Measurements from ENCODE around the gene PHGDH. TPM values are rescaled to one million over a fixed set of nuclear protein-coding genes. Genes with fewer than 3 reads are reported as not detected.

PHGDH gene
- total and polyA plus RNA-seq, 2 donors (not counting 3 experiments of a cell fraction or from before 2014, with no cell fraction given) = 37.9 to 120 TPM

GRCh38 chr1:119732465-119733168, 20.9 kb downstream of the PHGDH start:
- intact Hi-C loops (cut with micrococcal nuclease) (no loop called here), dilution Hi-C loops (cut with MboI; ENCODE audit: extremely low pct_ligation_motif_present, low sequenced_read_pairs) (no loop called here)
- H3K27ac ChIP-seq (ENCODE audit: insufficient read depth, low read depth, low read length) = no peak overlapping the region
- H3K79me2 ChIP-seq (ENCODE audit: control insufficient read depth, insufficient read depth, low read length) = no peaks in the 10 kb centered on the region
- H3K9ac ChIP-seq (replicated peaks; ENCODE audit: extremely low read depth, insufficient read depth, low read length) = no peak overlapping the region
- no peak for DNase-seq (ENCODE audit: low read depth, low spot score)
- H4K20me1 ChIP-seq (replicated peaks; ENCODE audit: control insufficient read depth, extremely low read depth, insufficient read depth, low read length) = no peaks in the 10 kb centered on the region
- no peak overlapping the region for H3K4me3 ChIP-seq (replicated peaks in 1 of 3; ENCODE audit: insufficient read depth in 1 of 3, low read depth in 1 of 3, low read length in 3 of 3)
- no peak for TF ChIP-seq EZH2 (IDR thresholded peaks at IDR 0.05; ENCODE audit: borderline replicate concordance, low read depth, low read length, severe bottlenecking)
- TF ChIP-seq, protein P1, sequence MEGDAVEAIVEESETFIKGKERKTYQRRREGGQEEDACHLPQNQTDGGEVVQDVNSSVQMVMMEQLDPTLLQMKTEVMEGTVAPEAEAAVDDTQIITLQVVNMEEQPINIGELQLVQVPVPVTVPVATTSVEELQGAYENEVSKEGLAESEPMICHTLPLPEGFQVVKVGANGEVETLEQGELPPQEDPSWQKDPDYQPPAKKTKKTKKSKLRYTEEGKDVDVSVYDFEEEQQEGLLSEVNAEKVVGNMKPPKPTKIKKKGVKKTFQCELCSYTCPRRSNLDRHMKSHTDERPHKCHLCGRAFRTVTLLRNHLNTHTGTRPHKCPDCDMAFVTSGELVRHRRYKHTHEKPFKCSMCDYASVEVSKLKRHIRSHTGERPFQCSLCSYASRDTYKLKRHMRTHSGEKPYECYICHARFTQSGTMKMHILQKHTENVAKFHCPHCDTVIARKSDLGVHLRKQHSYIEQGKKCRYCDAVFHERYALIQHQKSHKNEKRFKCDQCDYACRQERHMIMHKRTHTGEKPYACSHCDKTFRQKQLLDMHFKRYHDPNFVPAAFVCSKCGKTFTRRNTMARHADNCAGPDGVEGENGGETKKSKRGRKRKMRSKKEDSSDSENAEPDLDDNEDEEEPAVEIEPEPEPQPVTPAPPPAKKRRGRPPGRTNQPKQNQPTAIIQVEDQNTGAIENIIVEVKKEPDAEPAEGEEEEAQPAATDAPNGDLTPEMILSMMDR (IDR thresholded peaks at IDR 0.05; ENCODE audit: extremely low read depth in 1 of 2, insufficient read depth in 1 of 2, low read depth in 1 of 2, low read length in 2 of 2) = no peak
- TF ChIP-seq FOS (IDR thresholded peaks at IDR 0.05; ENCODE audit: borderline replicate concordance, insufficient read depth, low read length) = no peak
- TF ChIP-seq POLR2A (IDR thresholded peaks at IDR 0.05; ENCODE audit: low read depth, low read length) = no peak
- no peak for TF ChIP-seq MYC (IDR thresholded peaks at IDR 0.05; ENCODE audit: low read depth, low read length)
- no peak for TF ChIP-seq POLR2AphosphoS5 (IDR thresholded peaks at IDR 0.05; ENCODE audit: insufficient read depth, low read depth, low read length)
- no peak for TF ChIP-seq GATA2 (IDR thresholded peaks at IDR 0.05; ENCODE audit: insufficient read depth, insufficient read length, low read depth, low read length)
- no peak for TF ChIP-seq JUN (IDR thresholded peaks at IDR 0.05; ENCODE audit: borderline replicate concordance, insufficient read depth, insufficient read length, low read depth)
- TF ChIP-seq MAX (IDR thresholded peaks at IDR 0.05; ENCODE audit: insufficient read depth, insufficient read length) = no peak
- no peak for FAIRE-seq
- no peak overlapping the region for H2AFZ ChIP-seq (ENCODE audit: low read depth, low read length)
- H3K4me2 ChIP-seq (ENCODE audit: insufficient read depth, low read length) = no peak overlapping the region
- H3K9me1 ChIP-seq (replicated peaks; ENCODE audit: control insufficient read depth, extremely low read depth, insufficient read depth, low read length) = no peaks in the 10 kb centered on the region
- H3K27me3 ChIP-seq (ENCODE audit: control insufficient read depth in 2 of 2, insufficient read depth in 2 of 2, low read length in 2 of 2) = no peaks in the 10 kb centered on the region
- H3K4me1 ChIP-seq (ENCODE audit: control insufficient read depth, extremely low read depth, insufficient read depth, low read length) = peaks cover 10% of the 10 kb centered on the region
- BruUV-seq (replicated peaks) = no TSS peak
- POLR2A ChIA-PET = no interaction called here
- CTCF ChIA-PET = interaction anchor here (1.4 to 2.6 kb wide), 2 partner anchors 11 to 57 kb away, joined by 3 to 11 read pairs; no protein-coding TSS in a partner anchor
- H3K9me3 ChIP-seq (replicated peaks; ENCODE audit: control insufficient read depth, insufficient read depth, low read length) = no peaks in the 10 kb centered on the region
- peaks cover 3 to 7% of the 10 kb centered on the region in 2 experiments for H3K36me3 ChIP-seq (ENCODE audit: control insufficient read depth in 2 of 2, extremely low read depth in 1 of 2, insufficient read depth in 2 of 2, low read length in 2 of 2)
